Measurements from ENCODE around the gene CAPN10. TPM values are rescaled to one million over a fixed set of nuclear protein-coding genes. Genes with fewer than 3 reads are reported as not detected.
A peak's percentile ranks its signal among the peaks of the same experiment; 100 is the strongest.

Gene CAPN10
- total RNA-seq, 1 experiment from 2014 or later = 61.3 TPM

- no peak overlapping the region for H3K27ac Mint-ChIP-seq
- ChIA-PET CTCF (interaction anchor here (1.0 kb wide), 1 partner anchor 13 kb away, joined by 4 read pairs; no protein-coding TSS in a partner anchor), POLR2A (no interaction called here)
- no peaks in the 10 kb centered on the region; the same call in 1 of the 2 replicates for H3K36me3 Mint-ChIP-seq
- no peak for DNase-seq (ENCODE audit: low spot score)
- H3K4me1 Mint-ChIP-seq = peaks cover 13% of the 10 kb centered on the region
- TF ChIP-seq ZNF532 (CRISPR knock-in tag; IDR thresholded peaks at IDR 0.05; ENCODE audit: borderline replicate concordance) (no peak), ZNF121 (CRISPR knock-in tag; IDR thresholded peaks at IDR 0.05) (no peak), OVOL2 (CRISPR knock-in tag; IDR thresholded peaks at IDR 0.05; ENCODE audit: borderline replicate concordance) (no peak), ZNF317 (CRISPR knock-in tag; IDR thresholded peaks at IDR 0.05; ENCODE audit: borderline replicate concordance, low read depth) (no peak), MYBL2 (CRISPR knock-in tag; IDR thresholded peaks at IDR 0.05) (no peak), ARID4B (CRISPR knock-in tag; IDR thresholded peaks at IDR 0.05; ENCODE audit: borderline replicate concordance) (no peak), ERG (CRISPR knock-in tag; IDR thresholded peaks at IDR 0.05) (no peak), HMGA2 (CRISPR knock-in tag; IDR thresholded peaks at IDR 0.05) (no peak)
- no peaks in the 10 kb centered on the region for H3K9me3 Mint-ChIP-seq
- H3K4me3 Mint-ChIP-seq = no peak overlapping the region
- H3K27me3 Mint-ChIP-seq (ENCODE audit: low read depth) = no peaks in the 10 kb centered on the region
- ATAC-seq = no peak
These were observed 8.0 kb upstream of the CAPN10 start for GRCh38 chr2:240578488-240578887.

GRCh38 chr2:240579071-240579762, 7.3 kb upstream of the CAPN10 start:
- CTCF ChIA-PET = interaction anchor here (0.8 to 1.9 kb wide), 15 partner anchors 8 to 404 kb away, joined by 3 to 27 read pairs (median 5); partner anchors contain the start of genes ANKMY1, DUSP28 and RNPEPL1
- Mint-ChIP-seq H3K36me3 (no peaks in the 10 kb centered on the region; the same call in 1 of the 2 replicates), H3K4me3 (no peak overlapping the region), H3K27me3 (ENCODE audit: low read depth) (no peaks in the 10 kb centered on the region), H3K27ac (no peak overlapping the region), H3K9me3 (no peaks in the 10 kb centered on the region), H3K4me1 (peaks cover 13% of the 10 kb centered on the region)
- POLR2A ChIA-PET = no interaction called here
- ATAC-seq (no peak), DNase-seq (ENCODE audit: low spot score) (no peak)
- TF ChIP-seq TEAD1 (CRISPR knock-in tag; IDR thresholded peaks at IDR 0.05) (no peak), MAX (CRISPR knock-in tag; IDR thresholded peaks at IDR 0.05) (0 out of 2 replicates have a peak, but pooled peaks have one; percentile 9)
